K562 (cell line): Measurements from ENCODE around the gene LRRC75A. TPM values are rescaled to one million over a fixed set of nuclear protein-coding genes. Genes with fewer than 3 reads are reported as not detected.
"Not testable (repeated sequence)": the region's sequence is repeated elsewhere in the genome, so short reads cannot be mapped to it uniquely, and the experiment has no call there.

ENCODE experiments used
- ATAC-seq: fragments of 200-7000 bp; cut with Tn5 transposase; 3 replicates; pipeline ENCODE4 v1.9.1; 2020; ENCODE audit warnings: moderate library complexity
- BruUV-seq: library from RNA; stranded (reverse); fragments of 400-500 nt; replicated peaks from 2 replicates; lab custom pipeline; 2021; lab: Mats Ljungman, UMichigan
- CTCF ChIA-PET: fragments of 300-600 bp; formaldehyde crosslinking; extraction: SDS; loops from one replicate; lab custom pipeline; 2021; ENCODE audit warnings: low intra/inter-chr PET ratio; lab: Yijun Ruan, JAX
- POLR2A ChIA-PET: fragments of 300-600, 350-650 bp; sonication (Branson Sonifier 250); formaldehyde crosslinking; extraction: SDS; loops from one replicate; lab custom pipeline; 2021; ENCODE audit warnings: antibody characterized with exemption, inconsistent platforms; lab: Yijun Ruan, JAX
- DNase-seq, 4 experiments: peaks; one replicate each; pipeline versions ENCODE4 v3.0.0 to v3.0.0-alpha.2; 2011 to 2018; ENCODE audit warnings: low spot score in 3 of 4, mixed read lengths in 3 of 4; ENCODE audit errors: extremely low read depth in 1 of 4
- FAIRE-seq: peaks from 2 replicates; lab custom pipeline; 2011; peaks lifted over from hg19 to GRCh38; lab: Jason Lieb, UNC
- H2AFZ ChIP-seq: 2 replicates; pipeline ENCODE4 v1.6.0; 2011; ENCODE audit warnings: low read depth, low read length, control low read depth, inconsistent platforms
- H3K27ac ChIP-seq: fragments of 200-600 bp; 3 replicates; pipeline ENCODE4 v1.8.0; 2011; ENCODE audit warnings: low read depth, mild to moderate bottlenecking, control low read depth, inconsistent platforms, low read length, moderate library complexity, mixed read lengths; ENCODE audit errors: extremely low read depth
- H3K27me3 ChIP-seq, 2 experiments: fragments of 300-600 bp in 1 of 2; 2 replicates in 1 of 2; 3 replicates in 1 of 2; pipeline versions ENCODE4 v1.6.0 to v1.8.0; 2011; ENCODE audit warnings: inconsistent platforms in 2 of 2, low read length in 2 of 2, mild to moderate bottlenecking in 1 of 2, mixed read lengths in 1 of 2, moderate library complexity in 1 of 2; ENCODE audit not compliant: control insufficient read depth in 2 of 2, insufficient read depth in 2 of 2
- H3K36me3 ChIP-seq: fragments of 300-600 bp; 3 replicates; pipeline ENCODE4 v1.8.0; 2011; ENCODE audit warnings: mild to moderate bottlenecking, low read length, inconsistent platforms; ENCODE audit not compliant: control insufficient read depth, insufficient read depth
- H3K4me1 ChIP-seq, 2 experiments: fragments of 200-600 bp in 1 of 2; replicated peaks in 1 of 2; 2 replicates in 1 of 2; 3 replicates in 1 of 2; pipeline versions ENCODE4 v1.5.1 to v1.8.0; 2011; ENCODE audit warnings: inconsistent platforms in 2 of 2, low read length in 2 of 2, mild to moderate bottlenecking in 1 of 2, mixed read lengths in 1 of 2, moderate library complexity in 1 of 2; ENCODE audit not compliant: control insufficient read depth in 2 of 2, insufficient read depth in 2 of 2
- H3K4me2 ChIP-seq: 2 replicates; pipeline ENCODE4 v1.6.1; 2011; ENCODE audit warnings: low read length, control low read depth, inconsistent platforms, mixed read lengths; ENCODE audit not compliant: insufficient read depth
- H3K4me3 ChIP-seq: fragments of 200-600 bp; sonication (generic), shearing (Covaris generic); 2 replicates; pipeline ENCODE4 v1.5.1; 2016; ENCODE audit warnings: control low read depth, inconsistent platforms
- H3K79me2 ChIP-seq: fragments of 200-600 bp; 3 replicates; pipeline ENCODE4 v1.8.0; 2011; ENCODE audit warnings: low read length, inconsistent platforms; ENCODE audit not compliant: control insufficient read depth, insufficient read depth
- H3K9ac ChIP-seq, 2 experiments: 2 replicates each; pipeline versions ENCODE4 v1.6.0 to v1.6.1; 2011; ENCODE audit warnings: low read depth in 2 of 2, low read length in 2 of 2, control low read depth in 1 of 2, inconsistent platforms in 1 of 2, mild to moderate bottlenecking in 1 of 2, mixed read lengths in 1 of 2; ENCODE audit not compliant: insufficient read depth in 1 of 2
- H3K9me1 ChIP-seq: one replicate; pipeline ENCODE4 v1.6.0; 2011; ENCODE audit warnings: inconsistent platforms, mild to moderate bottlenecking, low read length, moderate library complexity; ENCODE audit not compliant: control insufficient read depth, insufficient read depth
- H3K9me3 ChIP-seq: replicated peaks from 2 replicates; pipeline ENCODE4 v1.5.1; 2011; ENCODE audit warnings: low read depth, low read length, inconsistent platforms; ENCODE audit not compliant: control insufficient read depth, insufficient read depth
- H4K20me1 ChIP-seq: replicated peaks from 2 replicates; pipeline ENCODE4 v1.6.1; 2011; ENCODE audit warnings: low read length, inconsistent platforms, mixed read lengths; ENCODE audit not compliant: control insufficient read depth, insufficient read depth
- CCNT2 ChIP-seq: IDR thresholded peaks from 2 replicates; pipeline ENCODE4 v1.6.1; 2011; ENCODE audit warnings: borderline replicate concordance, low read depth, mild to moderate bottlenecking, moderate library complexity, mixed read lengths, low read length; ENCODE audit not compliant: insufficient read length; ENCODE audit errors: extremely low read depth
- HEY1 ChIP-seq: fragments of 250-450 bp; sonication (Bioruptor Pico); IDR thresholded peaks from 2 replicates; pipeline ENCODE4 v1.5.0; 2020; ENCODE audit warnings: mild to moderate bottlenecking, moderate library complexity, borderline replicate concordance
- MEIS2 ChIP-seq: fragments of 450-650 bp; IDR thresholded peaks from 2 replicates; pipeline ENCODE4 v1.6.1; 2014; ENCODE audit warnings: mild to moderate bottlenecking; ENCODE audit not compliant: partially characterized antibody
- MXI1 ChIP-seq: IDR thresholded peaks from 2 replicates; pipeline ENCODE4 v1.6.1; 2011; ENCODE audit warnings: low read depth, mild to moderate bottlenecking, improper control_type of control experiment, low read length
- PRDM10 ChIP-seq: fragments of 450-650 bp; IDR thresholded peaks from 2 replicates; pipeline ENCODE4 v1.6.1; 2018; ENCODE audit not compliant: partially characterized antibody
- RBM17 ChIP-seq: fragments of 200-400 bp; formaldehyde crosslinking; IDR thresholded peaks from 2 replicates; pipeline ENCODE4 v1.6.1; 2017; ENCODE audit warnings: low read depth, mild to moderate bottlenecking, low read length, borderline replicate concordance
- RFX5 ChIP-seq: IDR thresholded peaks from 2 replicates; pipeline ENCODE4 v1.6.1; 2011; ENCODE audit warnings: low read depth, mild to moderate bottlenecking, improper control_type of control experiment, low read length
- SAP30 ChIP-seq: fragments of 200-600 bp; sonication (generic); IDR thresholded peaks from 2 replicates; pipeline ENCODE4 v1.6.1; 2012; ENCODE audit warnings: borderline replicate concordance, low read depth, mild to moderate bottlenecking, moderate library complexity, low read length, control low read depth, inconsistent platforms; ENCODE audit not compliant: insufficient read depth, poor library complexity, severe bottlenecking
- SPI1 ChIP-seq: IDR thresholded peaks from 2 replicates; pipeline ENCODE4 v1.6.1; 2011; ENCODE audit warnings: low read depth, low read length, control low read depth, borderline replicate concordance
- SRSF3 ChIP-seq: fragments of 200-400 bp; formaldehyde crosslinking; IDR thresholded peaks from 2 replicates; pipeline ENCODE4 v1.6.1; 2016; ENCODE audit warnings: mild to moderate bottlenecking, low read length, moderate library complexity; ENCODE audit not compliant: insufficient read depth
- WGBS: fragments of 100-300 bp; shearing (Covaris generic); methylation state at CpG from one replicate; pipeline ENCODE4 v1.1.6; 2016; ENCODE audit warnings: low coverage, mixed read lengths; ENCODE audit not compliant: insufficient coverage; ENCODE audit errors: missing lambda C conversion rate; 5-methylcytosine and 5-hydroxymethylcytosine counted together
- in situ Hi-C: fragments of 300-500 bp; cut with MboI; formaldehyde crosslinking; loops from 4 replicates; pipeline ENCODE4 v1.15.0; 2018; ENCODE audit warnings: inconsistent platforms, mixed read lengths
- intact Hi-C: fragments of 100-400 bp; cut with micrococcal nuclease; formaldehyde crosslinking; loops from 2 replicates; pipeline ENCODE4 v1.14.2; 2022
- polyA plus RNA-seq, 8 experiments: library from polyadenylated mRNA; depleted of rRNA in 4 of 8; stranded (reverse) in 5 of 8; unstranded in 3 of 8; fragments of >200 nt; fragmentation: Nextera tagmentation in 2 of 8; fragmentation: Illumina TruSeq in 1 of 8; extraction: Ambion mirVana in 2 of 8; extraction: Trizol in 1 of 8; gene quantifications; 2 replicates each; pipeline versions ENCODE4 v1.2.1 to v1.2.3, GENCODE V29; 2011 to 2014; ENCODE audit warnings: inconsistent platforms in 1 of 8, missing spikeins in 1 of 8
- total RNA-seq, 7 experiments: library from RNA; depleted of rRNA in 6 of 7; stranded (reverse); fragments of >200 nt in 6 of 7; fragmentation: Illumina TruSeq in 2 of 7; extraction: Trizol in 2 of 7; gene quantifications; 2 replicates each; pipeline versions ENCODE4 v1.2.1 to v1.2.3, GENCODE V29; 2011 to 2021; ENCODE audit warnings: low replicate concordance in 1 of 7

LRRC75A gene
- total and polyA plus RNA-seq, 9 of the 15 experiments (the other 6 are each of a cell fraction or from before 2014, with no cell fraction given), result 0.04 to 0.34 (median 0.08) TPM; not detected in 5

GRCh38 chr17:16440354-16440753 is 51.6 kb downstream of the LRRC75A start:
- BruUV-seq, CTCF ChIA-PET, intact Hi-C loops, H2AFZ ChIP-seq, H3K27me3 ChIP-seq, ATAC-seq, in situ Hi-C loops, FAIRE-seq, H3K9me3 ChIP-seq, DNase-seq: not testable (repeated sequence)
- Histone ChIP-seq H4K20me1 (peaks cover 43% of the 10 kb centered on the region), H3K9me1 (peaks cover 10% of the 10 kb centered on the region), H3K36me3 (peaks cover 55% of the 10 kb centered on the region), H3K4me2 (peak overlapping the region; percentile 99), H3K4me3 (peak overlapping the region; percentile 99), H3K79me2 (peaks cover 63% of the 10 kb centered on the region), H3K9ac (peak overlapping the region; percentile 91 to 98), H3K4me1 (peaks cover 22 to 31% of the 10 kb centered on the region in 2 experiments), H3K27ac (peak overlapping the region; percentile 91)
- WGBS, result 0% methylated on average over 5 of the region's 5 CpGs
- POLR2A ChIA-PET, result interaction anchor here (0.9 to 5.5 kb wide), 5 partner anchors 11 to 70 kb away, joined by 3 to 39 read pairs (median 19); partner anchors contain the start of genes TRPV2 and UBB

- Histone ChIP-seq H3K4me1 (peaks cover 27 to 31% of the 10 kb centered on the region in 2 experiments), H3K27ac (peak overlapping the region; percentile 91), H4K20me1 (peaks cover 42% of the 10 kb centered on the region), H3K4me2 (peak overlapping the region; percentile 99), H3K9me3 (no peaks in the 10 kb centered on the region), H3K4me3 (peak overlapping the region; percentile 99), H3K9ac (peak overlapping the region; percentile 91 to 98), H3K36me3 (peaks cover 54% of the 10 kb centered on the region), H3K27me3 (no peaks in the 10 kb centered on the region), H3K9me1 (peaks cover 10% of the 10 kb centered on the region), H2AFZ (no peak overlapping the region), H3K79me2 (peaks cover 62% of the 10 kb centered on the region)
- ChIA-PET POLR2A (interaction anchor here (0.9 to 5.5 kb wide), 7 partner anchors 10 to 71 kb away, joined by 3 to 39 read pairs (median 19); partner anchors contain the start of genes TRPV2 and UBB), CTCF (no interaction called here)
- DNase-seq (no peak), FAIRE-seq (peak; percentile 37), ATAC-seq (no peak)
- BruUV-seq, result no TSS peak
- 2% methylated on average over 10 of the region's 10 CpGs for WGBS
- intact Hi-C loops, result loop anchor here (2.0 kb wide), 1 partner anchor 59 kb away; the partner anchor contains the start of gene UBB
- in situ Hi-C loops, result no loop called here
- peak; percentile 1; the same call in 1 of the 2 replicates for TF ChIP-seq MXI1
- no peak for TF ChIP-seq SAP30
- no peak for TF ChIP-seq RFX5
- no peak for TF ChIP-seq SRSF3
- TF ChIP-seq MEIS2, result no peak
- TF ChIP-seq RBM17, result no peak
- TF ChIP-seq CCNT2, result no peak
- no peak for TF ChIP-seq PRDM10
- no peak for TF ChIP-seq HEY1 (CRISPR knock-in tag)
- TF ChIP-seq SPI1, result peak; percentile 23; the same call in 1 of the 2 replicates
Measured at GRCh38 chr17:16439811-16440351, 52.1 kb downstream of the LRRC75A start.
